K562 (cell line): ENCODE data around the gene KCNT1.

Experiments used
- ARHGAP35 ChIP-seq: fragments of 450-650 bp; IDR thresholded peaks from 2 replicates; pipeline ENCODE4 v1.6.1; 2018; ENCODE audit not compliant: partially characterized antibody
- EZH2 ChIP-seq: IDR thresholded peaks from 2 replicates; pipeline ENCODE4 v1.6.1; 2012; ENCODE audit warnings: low read depth, mild to moderate bottlenecking, inconsistent platforms, low read length, borderline replicate concordance
- MYC ChIP-seq, 2 experiments: fragments of 250-450 bp in 1 of 2; sonication (Bioruptor Pico) in 1 of 2; IDR thresholded peaks; 2 replicates each; pipeline versions ENCODE4 v1.5.1 to v1.6.1; 2012 to 2021; ENCODE audit warnings: low read depth in 2 of 2, borderline replicate concordance in 1 of 2, improper control_type of control experiment in 1 of 2, low read length in 1 of 2, mild to moderate bottlenecking in 1 of 2, moderate library complexity in 1 of 2
- POLR2A ChIP-seq: fragments of 450-650 bp; conservative IDR thresholded peaks from 2 replicates; pipeline ENCODE4 v1.6.1; 2016
- PRDM10 ChIP-seq: fragments of 450-650 bp; IDR thresholded peaks from 2 replicates; pipeline ENCODE4 v1.6.1; 2018; ENCODE audit not compliant: partially characterized antibody
- RBFOX2 ChIP-seq: fragments of 200-400 bp; formaldehyde crosslinking; IDR thresholded peaks from 2 replicates; pipeline ENCODE4 v1.6.1; 2017; ENCODE audit warnings: low read depth, mild to moderate bottlenecking, low read length, moderate library complexity
- SMARCE1 ChIP-seq: fragments of 450-650 bp; IDR thresholded peaks from 2 replicates; pipeline ENCODE4 v1.7.1; 2016; ENCODE audit warnings: mild to moderate bottlenecking
- SPI1 ChIP-seq: IDR thresholded peaks from 2 replicates; pipeline ENCODE4 v1.6.1; 2011; ENCODE audit warnings: low read depth, low read length, control low read depth, borderline replicate concordance
- SRSF7 ChIP-seq: fragments of 200-400 bp; formaldehyde crosslinking; optimal IDR thresholded peaks from 2 replicates; pipeline ENCODE3; 2017; ENCODE audit warnings: mild to moderate bottlenecking, low read depth, low read length
- ZBED1 ChIP-seq: IDR thresholded peaks from 2 replicates; pipeline ENCODE4 v1.6.1; 2014
- TF ChIP-seq, protein P1 (sequence below), 3 experiments: IDR thresholded peaks in 2 of 3; conservative IDR thresholded peaks in 1 of 3; 2 replicates each; pipeline ENCODE4 v1.5.1; 2011 to 2012; ENCODE audit warnings: low read length in 3 of 3, mild to moderate bottlenecking in 3 of 3, control low read depth in 2 of 3, improper control_type of control experiment in 1 of 3, inconsistent platforms in 1 of 3, low read depth in 1 of 3, mixed read lengths in 1 of 3, moderate library complexity in 1 of 3; ENCODE audit not compliant: insufficient read depth in 2 of 3
- TF ChIP-seq, protein P2 (sequence below), 2 experiments: fragments of 450-650 bp; formaldehyde crosslinking in 1 of 2; IDR thresholded peaks; 2 replicates each; pipeline versions ENCODE4 v1.4.0 to v1.6.1; 2014 to 2020; ENCODE audit warnings: mild to moderate bottlenecking in 2 of 2, borderline replicate concordance in 1 of 2, low read depth in 1 of 2
- TF ChIP-seq, protein P3 (sequence below): sonication (generic); formaldehyde crosslinking; IDR thresholded peaks from 2 replicates; pipeline ENCODE4 v1.8.1; 2022; ENCODE audit warnings: missing genetic modification reagents

DNA sequence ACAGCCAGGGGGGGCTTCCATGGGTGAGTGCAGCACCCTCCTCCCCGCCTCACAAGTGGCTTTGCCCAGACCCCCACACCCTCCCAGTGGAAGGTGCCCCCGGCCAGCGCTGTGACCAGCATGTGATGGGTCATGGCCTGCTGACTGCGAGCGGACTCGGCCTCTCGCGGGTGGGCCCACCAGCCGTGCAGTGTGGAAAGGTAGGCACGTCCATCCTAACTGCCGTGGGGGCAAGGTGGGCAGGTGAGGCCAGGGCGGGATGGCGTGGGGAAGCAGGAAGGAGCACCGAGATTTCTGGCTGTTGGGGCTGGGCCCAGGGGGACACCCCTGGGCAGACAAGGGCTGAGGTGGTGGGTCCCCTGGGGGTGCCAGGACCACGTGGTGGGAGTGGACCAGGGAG, 14.8 kb upstream of the KCNT1 start:
- TF ChIP-seq, protein P1, sequence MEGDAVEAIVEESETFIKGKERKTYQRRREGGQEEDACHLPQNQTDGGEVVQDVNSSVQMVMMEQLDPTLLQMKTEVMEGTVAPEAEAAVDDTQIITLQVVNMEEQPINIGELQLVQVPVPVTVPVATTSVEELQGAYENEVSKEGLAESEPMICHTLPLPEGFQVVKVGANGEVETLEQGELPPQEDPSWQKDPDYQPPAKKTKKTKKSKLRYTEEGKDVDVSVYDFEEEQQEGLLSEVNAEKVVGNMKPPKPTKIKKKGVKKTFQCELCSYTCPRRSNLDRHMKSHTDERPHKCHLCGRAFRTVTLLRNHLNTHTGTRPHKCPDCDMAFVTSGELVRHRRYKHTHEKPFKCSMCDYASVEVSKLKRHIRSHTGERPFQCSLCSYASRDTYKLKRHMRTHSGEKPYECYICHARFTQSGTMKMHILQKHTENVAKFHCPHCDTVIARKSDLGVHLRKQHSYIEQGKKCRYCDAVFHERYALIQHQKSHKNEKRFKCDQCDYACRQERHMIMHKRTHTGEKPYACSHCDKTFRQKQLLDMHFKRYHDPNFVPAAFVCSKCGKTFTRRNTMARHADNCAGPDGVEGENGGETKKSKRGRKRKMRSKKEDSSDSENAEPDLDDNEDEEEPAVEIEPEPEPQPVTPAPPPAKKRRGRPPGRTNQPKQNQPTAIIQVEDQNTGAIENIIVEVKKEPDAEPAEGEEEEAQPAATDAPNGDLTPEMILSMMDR (IDR thresholded peaks at IDR 0.05 in 2 of 3, conservative IDR thresholded peaks at IDR 0.05 in 1 of 3; ENCODE audit: insufficient read depth in 2 of 3, low read depth in 1 of 3, low read length in 3 of 3): no peak
- no peak for TF ChIP-seq SRSF7
- no peak for TF ChIP-seq PRDM10
- no peak for TF ChIP-seq SPI1
- no peak for TF ChIP-seq SMARCE1
- TF ChIP-seq ZBED1: no peak
- TF ChIP-seq, protein P2, sequence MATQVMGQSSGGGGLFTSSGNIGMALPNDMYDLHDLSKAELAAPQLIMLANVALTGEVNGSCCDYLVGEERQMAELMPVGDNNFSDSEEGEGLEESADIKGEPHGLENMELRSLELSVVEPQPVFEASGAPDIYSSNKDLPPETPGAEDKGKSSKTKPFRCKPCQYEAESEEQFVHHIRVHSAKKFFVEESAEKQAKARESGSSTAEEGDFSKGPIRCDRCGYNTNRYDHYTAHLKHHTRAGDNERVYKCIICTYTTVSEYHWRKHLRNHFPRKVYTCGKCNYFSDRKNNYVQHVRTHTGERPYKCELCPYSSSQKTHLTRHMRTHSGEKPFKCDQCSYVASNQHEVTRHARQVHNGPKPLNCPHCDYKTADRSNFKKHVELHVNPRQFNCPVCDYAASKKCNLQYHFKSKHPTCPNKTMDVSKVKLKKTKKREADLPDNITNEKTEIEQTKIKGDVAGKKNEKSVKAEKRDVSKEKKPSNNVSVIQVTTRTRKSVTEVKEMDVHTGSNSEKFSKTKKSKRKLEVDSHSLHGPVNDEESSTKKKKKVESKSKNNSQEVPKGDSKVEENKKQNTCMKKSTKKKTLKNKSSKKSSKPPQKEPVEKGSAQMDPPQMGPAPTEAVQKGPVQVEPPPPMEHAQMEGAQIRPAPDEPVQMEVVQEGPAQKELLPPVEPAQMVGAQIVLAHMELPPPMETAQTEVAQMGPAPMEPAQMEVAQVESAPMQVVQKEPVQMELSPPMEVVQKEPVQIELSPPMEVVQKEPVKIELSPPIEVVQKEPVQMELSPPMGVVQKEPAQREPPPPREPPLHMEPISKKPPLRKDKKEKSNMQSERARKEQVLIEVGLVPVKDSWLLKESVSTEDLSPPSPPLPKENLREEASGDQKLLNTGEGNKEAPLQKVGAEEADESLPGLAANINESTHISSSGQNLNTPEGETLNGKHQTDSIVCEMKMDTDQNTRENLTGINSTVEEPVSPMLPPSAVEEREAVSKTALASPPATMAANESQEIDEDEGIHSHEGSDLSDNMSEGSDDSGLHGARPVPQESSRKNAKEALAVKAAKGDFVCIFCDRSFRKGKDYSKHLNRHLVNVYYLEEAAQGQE (IDR thresholded peaks at IDR 0.05; ENCODE audit: borderline replicate concordance): no peak
- TF ChIP-seq, protein P2 (CRISPR knock-in tag; IDR thresholded peaks at IDR 0.05; ENCODE audit: low read depth): no peak
- no peak for TF ChIP-seq MYC (IDR thresholded peaks at IDR 0.05; ENCODE audit: low read depth, low read length)
- no peak for TF ChIP-seq MYC (CRISPR knock-in tag; IDR thresholded peaks at IDR 0.05; ENCODE audit: borderline replicate concordance, low read depth)
- TF ChIP-seq, protein P3, sequence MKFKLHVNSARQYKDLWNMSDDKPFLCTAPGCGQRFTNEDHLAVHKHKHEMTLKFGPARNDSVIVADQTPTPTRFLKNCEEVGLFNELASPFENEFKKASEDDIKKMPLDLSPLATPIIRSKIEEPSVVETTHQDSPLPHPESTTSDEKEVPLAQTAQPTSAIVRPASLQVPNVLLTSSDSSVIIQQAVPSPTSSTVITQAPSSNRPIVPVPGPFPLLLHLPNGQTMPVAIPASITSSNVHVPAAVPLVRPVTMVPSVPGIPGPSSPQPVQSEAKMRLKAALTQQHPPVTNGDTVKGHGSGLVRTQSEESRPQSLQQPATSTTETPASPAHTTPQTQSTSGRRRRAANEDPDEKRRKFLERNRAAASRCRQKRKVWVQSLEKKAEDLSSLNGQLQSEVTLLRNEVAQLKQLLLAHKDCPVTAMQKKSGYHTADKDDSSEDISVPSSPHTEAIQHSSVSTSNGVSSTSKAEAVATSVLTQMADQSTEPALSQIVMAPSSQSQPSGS (CRISPR knock-in tag): no peak
- no peak for TF ChIP-seq POLR2A
- TF ChIP-seq ARHGAP35: no peak
- no peak for TF ChIP-seq EZH2
- TF ChIP-seq RBFOX2: no peak
